WI38 (cell line): Measurements from ENCODE around the gene TMEM120A.

Experiments used
- H3K4me3 ChIP-seq: 2 replicates; pipeline ENCODE4 v1.5.1; 2011; ENCODE audit warnings: low read depth, mild to moderate bottlenecking, control low read depth, low read length
- CTCF ChIP-seq: IDR thresholded peaks from 2 replicates; pipeline ENCODE4 v1.5.1; 2012; ENCODE audit warnings: low read depth, mild to moderate bottlenecking, control low read depth, low read length

TMEM120A gene

GRCh38 chr7:75938921-75939320 is 55.5 kb downstream of the TMEM120A start:
- no peak overlapping the region for H3K4me3 ChIP-seq
- TF ChIP-seq CTCF, result no peak

- H3K4me3 ChIP-seq, result no peak overlapping the region
- TF ChIP-seq CTCF, result no peak
These were observed 56.2 kb downstream of the TMEM120A start for GRCh38 chr7:75937958-75938786.
